ENCODE data around the gene XCR1. TPM values are rescaled to one million over a fixed set of nuclear protein-coding genes. Genes with fewer than 3 reads are reported as not detected.
"Not testable (repeated sequence)": the region's sequence is repeated elsewhere in the genome, so short reads cannot be mapped to it uniquely, and the experiment has no call there.

XCR1 gene
- total RNA-seq, 1 experiment from 2014 or later: 0.02 TPM

DNA sequence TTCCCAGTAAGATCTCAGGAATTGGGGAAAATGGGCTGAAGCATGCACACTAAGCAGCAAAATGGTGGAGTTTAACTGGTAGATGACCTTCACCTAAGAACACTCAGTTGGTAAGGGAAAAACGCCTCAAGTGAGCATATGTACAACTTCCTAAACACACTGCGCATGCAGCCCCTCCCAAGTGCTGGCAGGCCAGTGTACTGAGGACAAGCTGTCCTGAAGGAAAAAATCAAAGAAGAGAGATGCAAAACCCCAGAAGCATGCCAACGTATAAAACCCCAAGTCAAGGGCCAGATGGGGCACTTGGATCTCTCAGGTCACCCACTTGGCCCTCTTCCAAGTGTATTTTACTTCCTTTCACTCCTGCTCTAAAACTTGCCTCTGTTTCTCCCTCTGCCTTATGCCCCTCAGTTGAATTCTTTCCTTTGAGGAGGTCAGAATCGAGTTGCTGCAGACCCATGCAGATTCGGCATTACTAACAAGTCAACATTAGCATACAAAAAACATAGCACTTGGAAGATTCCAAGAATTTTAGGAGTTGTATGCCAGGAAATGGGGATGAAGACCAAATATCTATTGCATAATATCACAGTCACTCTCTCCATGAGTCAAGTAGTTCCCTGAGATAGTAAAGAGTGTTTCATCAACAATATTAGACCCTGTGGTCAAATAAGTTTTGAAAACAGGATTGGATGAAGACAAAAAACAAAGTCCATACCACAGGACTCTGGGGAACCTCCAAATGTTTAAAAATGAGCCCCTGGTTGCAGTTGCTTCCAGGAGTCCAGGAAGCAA lies 20.8 kb downstream of the XCR1 start (continued):
- TF ChIP-seq, protein P1, sequence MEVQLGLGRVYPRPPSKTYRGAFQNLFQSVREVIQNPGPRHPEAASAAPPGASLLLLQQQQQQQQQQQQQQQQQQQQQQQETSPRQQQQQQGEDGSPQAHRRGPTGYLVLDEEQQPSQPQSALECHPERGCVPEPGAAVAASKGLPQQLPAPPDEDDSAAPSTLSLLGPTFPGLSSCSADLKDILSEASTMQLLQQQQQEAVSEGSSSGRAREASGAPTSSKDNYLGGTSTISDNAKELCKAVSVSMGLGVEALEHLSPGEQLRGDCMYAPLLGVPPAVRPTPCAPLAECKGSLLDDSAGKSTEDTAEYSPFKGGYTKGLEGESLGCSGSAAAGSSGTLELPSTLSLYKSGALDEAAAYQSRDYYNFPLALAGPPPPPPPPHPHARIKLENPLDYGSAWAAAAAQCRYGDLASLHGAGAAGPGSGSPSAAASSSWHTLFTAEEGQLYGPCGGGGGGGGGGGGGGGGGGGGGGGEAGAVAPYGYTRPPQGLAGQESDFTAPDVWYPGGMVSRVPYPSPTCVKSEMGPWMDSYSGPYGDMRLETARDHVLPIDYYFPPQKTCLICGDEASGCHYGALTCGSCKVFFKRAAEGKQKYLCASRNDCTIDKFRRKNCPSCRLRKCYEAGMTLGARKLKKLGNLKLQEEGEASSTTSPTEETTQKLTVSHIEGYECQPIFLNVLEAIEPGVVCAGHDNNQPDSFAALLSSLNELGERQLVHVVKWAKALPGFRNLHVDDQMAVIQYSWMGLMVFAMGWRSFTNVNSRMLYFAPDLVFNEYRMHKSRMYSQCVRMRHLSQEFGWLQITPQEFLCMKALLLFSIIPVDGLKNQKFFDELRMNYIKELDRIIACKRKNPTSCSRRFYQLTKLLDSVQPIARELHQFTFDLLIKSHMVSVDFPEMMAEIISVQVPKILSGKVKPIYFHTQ (CRISPR knock-in tag; IDR thresholded peaks at IDR 0.05): no peak

DNA sequence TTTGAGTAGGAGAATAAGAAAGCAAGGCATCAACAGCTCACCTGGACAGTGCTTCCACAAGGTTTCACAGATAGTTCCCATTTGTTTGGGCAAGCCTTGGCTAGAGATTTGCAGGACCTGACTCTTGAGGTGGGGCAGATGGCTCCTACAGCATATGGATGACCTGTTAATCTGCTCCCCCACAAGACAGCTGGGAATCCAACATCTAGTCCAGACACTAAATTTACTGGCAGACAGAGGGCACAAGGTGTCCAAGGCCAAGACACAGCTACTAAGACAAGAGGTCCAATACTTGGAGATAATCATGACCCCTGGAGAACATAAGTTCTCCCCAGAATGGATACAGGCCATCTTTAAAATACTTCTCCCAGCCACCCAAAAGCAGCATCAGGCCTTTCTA lies 23.6 kb downstream of the XCR1 start:
- H3K9me3 Mint-ChIP-seq, H3K4me3 Mint-ChIP-seq, H3K27ac Mint-ChIP-seq: not testable (repeated sequence)

DNA sequence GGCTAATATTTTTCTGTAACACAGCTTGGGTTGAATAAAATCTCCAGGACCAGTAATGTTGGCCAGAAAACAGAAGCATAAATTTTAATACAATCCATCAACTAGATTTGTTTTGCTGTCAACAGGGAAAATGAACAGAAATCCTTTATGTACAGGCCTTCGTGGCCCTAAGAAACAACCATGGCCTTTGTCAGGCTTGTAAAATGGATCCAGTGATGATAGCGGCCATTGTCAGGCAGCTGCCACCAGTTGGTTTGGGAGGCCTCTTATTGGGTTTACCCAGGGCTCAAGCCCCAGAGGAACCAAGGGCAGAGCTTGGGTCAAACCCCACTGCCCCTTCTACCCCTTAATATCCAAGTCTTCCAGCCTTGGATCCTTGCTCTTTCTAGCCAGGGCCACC lies 26.1 kb downstream of the XCR1 start:
- ATAC-seq (no peak), DNase-seq (ENCODE audit: low spot score) (no peak)
- Mint-ChIP-seq H3K4me3 (no peak overlapping the region), H3K27me3 (ENCODE audit: low read depth) (peaks cover 10% of the 10 kb centered on the region), H3K36me3 (no peaks in the 10 kb centered on the region), H3K27ac (no peak overlapping the region), H3K9me3 (no peaks in the 10 kb centered on the region), H3K4me1 (peaks cover 18% of the 10 kb centered on the region)
- ChIA-PET POLR2A (no interaction called here), CTCF (no interaction called here)
- TF ChIP-seq GABPB1 (CRISPR knock-in tag; IDR thresholded peaks at IDR 0.05) (no peak), ELF4 (CRISPR knock-in tag; IDR thresholded peaks at IDR 0.05; ENCODE audit: low read depth) (no peak)
- TF ChIP-seq, protein P2, sequence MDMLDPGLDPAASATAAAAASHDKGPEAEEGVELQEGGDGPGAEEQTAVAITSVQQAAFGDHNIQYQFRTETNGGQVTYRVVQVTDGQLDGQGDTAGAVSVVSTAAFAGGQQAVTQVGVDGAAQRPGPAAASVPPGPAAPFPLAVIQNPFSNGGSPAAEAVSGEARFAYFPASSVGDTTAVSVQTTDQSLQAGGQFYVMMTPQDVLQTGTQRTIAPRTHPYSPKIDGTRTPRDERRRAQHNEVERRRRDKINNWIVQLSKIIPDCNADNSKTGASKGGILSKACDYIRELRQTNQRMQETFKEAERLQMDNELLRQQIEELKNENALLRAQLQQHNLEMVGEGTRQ (CRISPR knock-in tag; IDR thresholded peaks at IDR 0.05): no peak
- TF ChIP-seq, protein P3, sequence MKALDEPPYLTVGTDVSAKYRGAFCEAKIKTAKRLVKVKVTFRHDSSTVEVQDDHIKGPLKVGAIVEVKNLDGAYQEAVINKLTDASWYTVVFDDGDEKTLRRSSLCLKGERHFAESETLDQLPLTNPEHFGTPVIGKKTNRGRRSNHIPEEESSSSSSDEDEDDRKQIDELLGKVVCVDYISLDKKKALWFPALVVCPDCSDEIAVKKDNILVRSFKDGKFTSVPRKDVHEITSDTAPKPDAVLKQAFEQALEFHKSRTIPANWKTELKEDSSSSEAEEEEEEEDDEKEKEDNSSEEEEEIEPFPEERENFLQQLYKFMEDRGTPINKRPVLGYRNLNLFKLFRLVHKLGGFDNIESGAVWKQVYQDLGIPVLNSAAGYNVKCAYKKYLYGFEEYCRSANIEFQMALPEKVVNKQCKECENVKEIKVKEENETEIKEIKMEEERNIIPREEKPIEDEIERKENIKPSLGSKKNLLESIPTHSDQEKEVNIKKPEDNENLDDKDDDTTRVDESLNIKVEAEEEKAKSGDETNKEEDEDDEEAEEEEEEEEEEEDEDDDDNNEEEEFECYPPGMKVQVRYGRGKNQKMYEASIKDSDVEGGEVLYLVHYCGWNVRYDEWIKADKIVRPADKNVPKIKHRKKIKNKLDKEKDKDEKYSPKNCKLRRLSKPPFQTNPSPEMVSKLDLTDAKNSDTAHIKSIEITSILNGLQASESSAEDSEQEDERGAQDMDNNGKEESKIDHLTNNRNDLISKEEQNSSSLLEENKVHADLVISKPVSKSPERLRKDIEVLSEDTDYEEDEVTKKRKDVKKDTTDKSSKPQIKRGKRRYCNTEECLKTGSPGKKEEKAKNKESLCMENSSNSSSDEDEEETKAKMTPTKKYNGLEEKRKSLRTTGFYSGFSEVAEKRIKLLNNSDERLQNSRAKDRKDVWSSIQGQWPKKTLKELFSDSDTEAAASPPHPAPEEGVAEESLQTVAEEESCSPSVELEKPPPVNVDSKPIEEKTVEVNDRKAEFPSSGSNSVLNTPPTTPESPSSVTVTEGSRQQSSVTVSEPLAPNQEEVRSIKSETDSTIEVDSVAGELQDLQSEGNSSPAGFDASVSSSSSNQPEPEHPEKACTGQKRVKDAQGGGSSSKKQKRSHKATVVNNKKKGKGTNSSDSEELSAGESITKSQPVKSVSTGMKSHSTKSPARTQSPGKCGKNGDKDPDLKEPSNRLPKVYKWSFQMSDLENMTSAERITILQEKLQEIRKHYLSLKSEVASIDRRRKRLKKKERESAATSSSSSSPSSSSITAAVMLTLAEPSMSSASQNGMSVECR (CRISPR knock-in tag; IDR thresholded peaks at IDR 0.05; ENCODE audit: borderline replicate concordance): no peak
- TF ChIP-seq, protein P4, sequence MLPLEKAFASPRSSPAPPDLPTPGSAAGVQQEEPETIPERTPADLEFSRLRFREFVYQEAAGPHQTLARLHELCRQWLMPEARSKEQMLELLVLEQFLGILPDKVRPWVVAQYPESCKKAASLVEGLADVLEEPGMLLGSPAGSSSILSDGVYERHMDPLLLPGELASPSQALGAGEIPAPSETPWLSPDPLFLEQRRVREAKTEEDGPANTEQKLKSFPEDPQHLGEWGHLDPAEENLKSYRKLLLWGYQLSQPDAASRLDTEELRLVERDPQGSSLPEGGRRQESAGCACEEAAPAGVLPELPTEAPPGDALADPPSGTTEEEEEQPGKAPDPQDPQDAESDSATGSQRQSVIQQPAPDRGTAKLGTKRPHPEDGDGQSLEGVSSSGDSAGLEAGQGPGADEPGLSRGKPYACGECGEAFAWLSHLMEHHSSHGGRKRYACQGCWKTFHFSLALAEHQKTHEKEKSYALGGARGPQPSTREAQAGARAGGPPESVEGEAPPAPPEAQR (CRISPR knock-in tag; IDR thresholded peaks at IDR 0.05): no peak

More for the DNA sequence above, 23.6 kb downstream of the XCR1 start:
- H3K36me3 Mint-ChIP-seq; POLR2A ChIA-PET; ATAC-seq; DNase-seq (ENCODE audit: low spot score); H3K27me3 Mint-ChIP-seq (ENCODE audit: low read depth); CTCF ChIA-PET: not testable (repeated sequence)
- peaks cover 38% of the 10 kb centered on the region for H3K4me1 Mint-ChIP-seq

DNA sequence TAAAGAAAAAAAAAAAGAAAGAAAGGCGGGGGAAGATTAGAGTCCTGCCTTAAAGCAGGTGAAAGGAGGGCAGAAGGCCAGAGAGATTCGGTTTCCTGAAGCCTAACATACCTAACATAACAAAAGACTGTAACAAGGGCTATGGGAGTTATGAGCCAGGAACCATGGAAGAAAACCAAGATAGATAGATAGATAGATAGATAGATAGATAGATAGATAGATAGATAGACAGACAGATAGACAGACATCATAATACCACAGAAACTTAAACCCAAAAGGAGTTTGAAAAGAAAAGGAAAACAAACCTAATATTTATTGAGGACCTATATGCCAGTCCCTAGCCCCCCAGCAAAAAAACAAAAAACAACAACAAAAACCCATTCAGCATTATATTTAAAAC lies 29.3 kb downstream of the XCR1 start:
- POLR2A ChIA-PET: no interaction called here
- peaks cover 25% of the 10 kb centered on the region for H3K4me1 Mint-ChIP-seq
- ATAC-seq: no peak
- TF ChIP-seq ZBTB21 (CRISPR knock-in tag; IDR thresholded peaks at IDR 0.05; ENCODE audit: borderline replicate concordance) (no peak), ATF1 (CRISPR knock-in tag; IDR thresholded peaks at IDR 0.05) (no peak), NFYB (CRISPR knock-in tag; conservative IDR thresholded peaks at IDR 0.05; ENCODE audit: low read depth) (no peak), IRF2 (CRISPR knock-in tag; IDR thresholded peaks at IDR 0.05; ENCODE audit: borderline replicate concordance, low read depth) (no peak), EMX1 (CRISPR knock-in tag; IDR thresholded peaks at IDR 0.05) (no peak), NR1H2 (CRISPR knock-in tag; IDR thresholded peaks at IDR 0.05) (no peak), ZNF263 (CRISPR knock-in tag; IDR thresholded peaks at IDR 0.05; ENCODE audit: low read depth) (no peak)
- TF ChIP-seq, protein P5, sequence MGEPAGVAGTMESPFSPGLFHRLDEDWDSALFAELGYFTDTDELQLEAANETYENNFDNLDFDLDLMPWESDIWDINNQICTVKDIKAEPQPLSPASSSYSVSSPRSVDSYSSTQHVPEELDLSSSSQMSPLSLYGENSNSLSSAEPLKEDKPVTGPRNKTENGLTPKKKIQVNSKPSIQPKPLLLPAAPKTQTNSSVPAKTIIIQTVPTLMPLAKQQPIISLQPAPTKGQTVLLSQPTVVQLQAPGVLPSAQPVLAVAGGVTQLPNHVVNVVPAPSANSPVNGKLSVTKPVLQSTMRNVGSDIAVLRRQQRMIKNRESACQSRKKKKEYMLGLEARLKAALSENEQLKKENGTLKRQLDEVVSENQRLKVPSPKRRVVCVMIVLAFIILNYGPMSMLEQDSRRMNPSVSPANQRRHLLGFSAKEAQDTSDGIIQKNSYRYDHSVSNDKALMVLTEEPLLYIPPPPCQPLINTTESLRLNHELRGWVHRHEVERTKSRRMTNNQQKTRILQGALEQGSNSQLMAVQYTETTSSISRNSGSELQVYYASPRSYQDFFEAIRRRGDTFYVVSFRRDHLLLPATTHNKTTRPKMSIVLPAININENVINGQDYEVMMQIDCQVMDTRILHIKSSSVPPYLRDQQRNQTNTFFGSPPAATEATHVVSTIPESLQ (CRISPR knock-in tag; IDR thresholded peaks at IDR 0.05): no peak
- TF ChIP-seq, protein P6, sequence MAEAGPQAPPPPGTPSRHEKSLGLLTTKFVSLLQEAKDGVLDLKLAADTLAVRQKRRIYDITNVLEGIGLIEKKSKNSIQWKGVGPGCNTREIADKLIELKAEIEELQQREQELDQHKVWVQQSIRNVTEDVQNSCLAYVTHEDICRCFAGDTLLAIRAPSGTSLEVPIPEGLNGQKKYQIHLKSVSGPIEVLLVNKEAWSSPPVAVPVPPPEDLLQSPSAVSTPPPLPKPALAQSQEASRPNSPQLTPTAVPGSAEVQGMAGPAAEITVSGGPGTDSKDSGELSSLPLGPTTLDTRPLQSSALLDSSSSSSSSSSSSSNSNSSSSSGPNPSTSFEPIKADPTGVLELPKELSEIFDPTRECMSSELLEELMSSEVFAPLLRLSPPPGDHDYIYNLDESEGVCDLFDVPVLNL (CRISPR knock-in tag; IDR thresholded peaks at IDR 0.05; ENCODE audit: borderline replicate concordance, low read depth): no peak
- TF ChIP-seq, protein P7, sequence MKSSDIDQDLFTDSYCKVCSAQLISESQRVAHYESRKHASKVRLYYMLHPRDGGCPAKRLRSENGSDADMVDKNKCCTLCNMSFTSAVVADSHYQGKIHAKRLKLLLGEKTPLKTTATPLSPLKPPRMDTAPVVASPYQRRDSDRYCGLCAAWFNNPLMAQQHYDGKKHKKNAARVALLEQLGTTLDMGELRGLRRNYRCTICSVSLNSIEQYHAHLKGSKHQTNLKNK (CRISPR knock-in tag; IDR thresholded peaks at IDR 0.05): no peak

More for the DNA sequence above, 29.3 kb downstream of the XCR1 start:
- Mint-ChIP-seq H3K27ac (no peak overlapping the region), H3K9me3 (no peaks in the 10 kb centered on the region), H3K36me3 (peaks cover 3% of the 10 kb centered on the region; the same call in 1 of the 2 replicates), H3K27me3 (ENCODE audit: low read depth) (peaks cover 15% of the 10 kb centered on the region), H3K4me3 (no peak overlapping the region)
- CTCF ChIA-PET: no interaction called here
- no peak for DNase-seq (ENCODE audit: low spot score)
